Measurements from ENCODE around the gene GOLGA8M. TPM values are rescaled to one million over a fixed set of nuclear protein-coding genes. Genes with fewer than 3 reads are reported as not detected.
"Not testable (repeated sequence)": the region's sequence is repeated elsewhere in the genome, so short reads cannot be mapped to it uniquely, and the experiment has no call there.

GOLGA8M gene
- total and polyA plus RNA-seq, 2 of the 8 experiments (the other 6 are each of a cell fraction or from before 2014, with no cell fraction given) = not detected

GRCh38 chr15:28727026-28727425, 14.8 kb upstream of the GOLGA8M start:
- H4K5ac ChIP-seq (ENCODE audit: insufficient read length, low read depth, low read length); H3K9me3 ChIP-seq (ENCODE audit: insufficient read depth in 2 of 2, low read depth in 1 of 2, low read length in 1 of 2); H3K4me1 ChIP-seq (replicated peaks in 1 of 4; ENCODE audit: control insufficient read depth in 3 of 4, insufficient read depth in 4 of 4, low read length in 3 of 4); H2BK20ac ChIP-seq (ENCODE audit: low read length); H3K27me3 ChIP-seq (replicated peaks in 1 of 4; ENCODE audit: control insufficient read depth in 3 of 4, extremely low read depth in 1 of 4, insufficient read depth in 3 of 4, low read length in 3 of 4); H3K4ac ChIP-seq (replicated peaks; ENCODE audit: insufficient read length, low read depth, low read length); H3K36me3 ChIP-seq (ENCODE audit: control insufficient read depth in 2 of 4, insufficient read depth in 4 of 4, low read length in 3 of 4); H3K4me2 ChIP-seq (ENCODE audit: insufficient read depth in 1 of 2, low read depth in 2 of 2, low read length in 2 of 2); FAIRE-seq; H3K79me2 ChIP-seq (ENCODE audit: control insufficient read depth in 1 of 2, insufficient read depth in 2 of 2, low read length in 2 of 2); H3K23me2 ChIP-seq (ENCODE audit: low read depth, low read length); DNase-seq (ENCODE audit: low read depth in 1 of 2, low spot score in 2 of 2); H3K27ac ChIP-seq (ENCODE audit: low read depth, low read length); H2BK5ac ChIP-seq (ENCODE audit: low read depth, low read length); H2BK120ac ChIP-seq (replicated peaks; ENCODE audit: low read depth, low read length); POLR2A ChIA-PET (ENCODE audit: partially characterized antibody); H3K9ac ChIP-seq (replicated peaks in 1 of 4; ENCODE audit: extremely low read depth in 1 of 4, low read depth in 3 of 4, low read length in 3 of 4); H3K14ac ChIP-seq (ENCODE audit: insufficient read length); H3K18ac ChIP-seq (ENCODE audit: extremely low read depth, low read length); H3K23ac ChIP-seq (ENCODE audit: insufficient read length); H3K56ac ChIP-seq (replicated peaks; ENCODE audit: insufficient read length, low read depth, low read length); CTCF ChIA-PET (ENCODE audit: partially characterized antibody); H3K79me1 ChIP-seq (ENCODE audit: low read depth, low read length); H2BK15ac ChIP-seq (ENCODE audit: low read length); H4K20me1 ChIP-seq (replicated peaks in 1 of 2; ENCODE audit: control insufficient read depth in 1 of 2, insufficient read depth in 2 of 2, low read length in 2 of 2); H2AFZ ChIP-seq (ENCODE audit: low read length); H4K8ac ChIP-seq (ENCODE audit: extremely low read depth, insufficient read depth, low read length); H2BK12ac ChIP-seq (ENCODE audit: low read depth, low read length); H3K4me3 ChIP-seq (ENCODE audit: extremely low read depth in 1 of 4, insufficient read depth in 2 of 4, low read depth in 3 of 4, low read length in 4 of 4); H4K91ac ChIP-seq (replicated peaks; ENCODE audit: insufficient read length, low read length); H2AK5ac ChIP-seq (ENCODE audit: low read depth, low read length): not testable (repeated sequence)
- WGBS, 2 experiments (ENCODE audit: extremely low coverage in 1 of 2, insufficient coverage in 1 of 2, insufficient read length in 1 of 2, insufficient replicate concordance in 2 of 2, low coverage in 1 of 2, low lambda C conversion rate in 2 of 2, missing lambda C conversion rate in 1 of 2) = 94% methylated on average over 12 of the region's 14 CpGs; no CpG with 5 or more reads in 1 of the 2 experiments

Measured in H1 (cell line).